Thoracic aorta (tissue), 2 donors: ENCODE measurements around the gene RALBP1. TPM values are rescaled to one million over a fixed set of nuclear protein-coding genes. Genes with fewer than 3 reads are reported as not detected.

Source experiments
- ATAC-seq: fragments of 150-250 bp; one replicate; pipeline ENCODE4 v1.8.0; 2017; ENCODE audit warnings: low read depth; ENCODE audit not compliant: insufficient number of reproducible peaks, low FRiP score
- DNase-seq: peaks from one replicate; pipeline ENCODE4 v3.0.0-alpha.2; 2020; ENCODE audit warnings: low spot score
- H3K27ac ChIP-seq, 2 donors: fragments of 200-600 bp; sonication (generic); 1 replicate in 1 of 2; 2 replicates in 1 of 2; pipeline ENCODE4 v1.5.1; 2016; ENCODE audit warnings: mild to moderate bottlenecking in 2 of 2, moderate library complexity in 2 of 2
- H3K27me3 ChIP-seq: fragments of 200-600 bp; sonication (generic); replicated peaks from 2 replicates; pipeline ENCODE4 v1.6.0; 2016; ENCODE audit warnings: mild to moderate bottlenecking; ENCODE audit not compliant: insufficient read depth
- H3K36me3 ChIP-seq: fragments of 200-600 bp; sonication (generic); one replicate; pipeline ENCODE4 v1.5.1; 2016
- H3K4me1 ChIP-seq, 2 donors: fragments of 200-600 bp; sonication (generic); 1 replicate in 1 of 2; 2 replicates in 1 of 2; pipeline versions ENCODE4 v1.5.1 to v1.6.0; 2016; ENCODE audit warnings: low read depth in 2 of 2, mild to moderate bottlenecking in 1 of 2; ENCODE audit not compliant: control insufficient read depth in 1 of 2
- H3K4me3 ChIP-seq: fragments of 200-600 bp; sonication (generic); 2 replicates; pipeline ENCODE4 v1.5.1; 2016; ENCODE audit warnings: mild to moderate bottlenecking
- H3K9me3 ChIP-seq: fragments of 200-600 bp; sonication (generic); 2 replicates; pipeline ENCODE4 v1.5.1; 2016
- CTCF ChIP-seq: fragments of 200-600 bp; sonication (generic); IDR thresholded peaks from one replicate; pipeline ENCODE4 v1.5.1; 2019; ENCODE audit warnings: antibody characterized with exemption
- total RNA-seq, 2 donors: library from RNA; depleted of rRNA; stranded (reverse); fragments of >200 nt; gene quantifications; one replicate each; pipeline versions ENCODE4 v1.1.0 to v1.2.3, GENCODE V29; 2016

RALBP1 gene
- total RNA-seq, 2 donors from 2014 or later, result 47.1 to 54.2 TPM

GRCh38 chr18:9581667-9582066 lies 106.4 kb downstream of the RALBP1 start:
- Histone ChIP-seq H3K36me3 (peaks cover 12% of the 10 kb centered on the region), H3K27ac (no peak overlapping the region), H3K27me3 (no peaks in the 10 kb centered on the region), H3K4me3 (no peak overlapping the region), H3K9me3 (no peaks in the 10 kb centered on the region), H3K4me1 (no peaks in the 10 kb centered on the region)
- DNase-seq (no peak), ATAC-seq (no peak)
- TF ChIP-seq CTCF, result no peak

DNA sequence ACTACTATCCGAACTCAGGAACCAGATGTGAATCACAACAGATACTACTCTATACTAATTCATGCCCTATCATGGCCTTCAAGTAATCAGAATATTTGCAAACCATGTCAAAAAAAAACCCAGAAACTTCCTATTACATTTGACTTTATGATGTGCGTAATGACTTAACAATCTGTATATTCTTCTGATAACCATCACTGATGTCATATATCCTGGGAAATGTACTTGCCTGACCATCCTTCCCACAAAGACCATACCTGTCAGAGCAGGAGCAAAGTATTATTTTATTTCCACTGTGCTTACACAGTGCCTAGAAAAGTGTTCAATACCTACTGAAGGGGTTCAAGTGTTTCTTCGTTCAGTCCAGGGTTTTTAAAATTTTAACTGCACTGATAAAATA lies 111.5 kb downstream of the RALBP1 start:
- no peak for TF ChIP-seq CTCF

More for the DNA sequence above, 111.5 kb downstream of the RALBP1 start:
- Histone ChIP-seq H3K36me3 (peaks cover 29% of the 10 kb centered on the region), H3K4me1 (no peaks in the 10 kb centered on the region), H3K4me3 (no peak overlapping the region), H3K27ac (no peak overlapping the region), H3K27me3 (no peaks in the 10 kb centered on the region), H3K9me3 (no peaks in the 10 kb centered on the region)
- ATAC-seq (no peak), DNase-seq (no peak)

Other genes starting within 250 kb of the RALBP1 start
- gene TWSG1, start 140.7 kb upstream of the RALBP1 start, total RNA-seq, result 100 to 1,000 TPM; 107 to 130 TPM
- 100 to 1,000 TPM in 1 of 2 donors, 10 to 100 TPM in 1; 89.3 to 121 TPM for gene PPP4R1, start 139.0 kb downstream of the RALBP1 start, total RNA-seq
- 100 to 1,000 TPM in 1 of 2 donors, 10 to 100 TPM in 1; 92.9 to 110 TPM for gene RAB31, start 232.8 kb downstream of the RALBP1 start, total RNA-seq